ENCODE results near the gene COMP. TPM values are rescaled to one million over a fixed set of nuclear protein-coding genes. Genes with fewer than 3 reads are reported as not detected.

Gene COMP
- total and polyA plus RNA-seq, 2 donors (not counting 1 experiment from before 2014, with no cell fraction given), result not detected

GRCh38 chr19:18741124-18742121, 49.7 kb downstream of the COMP start:
- no peaks in the 10 kb centered on the region for H3K9me3 Mint-ChIP-seq (ENCODE audit: insufficient read depth)
- DNase-seq (no peak), ATAC-seq (ENCODE audit: low read depth) (no peak)
- peaks cover 7% of the 10 kb centered on the region for H3K79me2 ChIP-seq (ENCODE audit: control insufficient read depth, insufficient read depth, low read length)
- H3K4me2 ChIP-seq (replicated peaks; ENCODE audit: low read depth, low read length, poor library complexity, severe bottlenecking), result no peak overlapping the region
- H3K9ac ChIP-seq (ENCODE audit: low read length), result no peak overlapping the region
- no peaks in the 10 kb centered on the region for H3K9me3 ChIP-seq (ENCODE audit: control extremely low read depth in 1 of 3, control insufficient read depth in 2 of 3, insufficient read depth in 1 of 3, low read length in 2 of 3)
- intact Hi-C loops (cut with micrococcal nuclease), result no loop called here
- WGBS (ENCODE audit: insufficient coverage), result 88% methylated on average over 23 of the region's 27 CpGs
- no peaks in the 10 kb centered on the region for H3K36me3 ChIP-seq (replicated peaks in 1 of 2; ENCODE audit: control extremely low read depth in 1 of 2, control insufficient read depth in 1 of 2, extremely low read depth in 1 of 2, insufficient read depth in 2 of 2, low read length in 1 of 2)
- peaks cover 81% of the 10 kb centered on the region for H4K20me1 ChIP-seq (ENCODE audit: control insufficient read depth, insufficient read depth, low read length, poor library complexity, severe bottlenecking)
- H2AFZ ChIP-seq (ENCODE audit: insufficient read depth, low read depth, low read length, poor library complexity, severe bottlenecking), result no peak overlapping the region
- POLR2A ChIA-PET, result interaction anchor here (0.6 kb wide), 1 partner anchor 89 kb away, joined by 7 read pairs; no protein-coding TSS in a partner anchor
- CTCF ChIA-PET, result no interaction called here
- no peak overlapping the region for H3K4me3 ChIP-seq (ENCODE audit: control extremely low read depth in 1 of 5, extremely low read depth in 1 of 5, insufficient read depth in 1 of 5, low read depth in 2 of 5, low read length in 4 of 5)
- no peak overlapping the region for H3K4me3 Mint-ChIP-seq
- no peaks in the 10 kb centered on the region for H3K27me3 Mint-ChIP-seq
- H3K4me1 ChIP-seq (ENCODE audit: control insufficient read depth in 2 of 2, insufficient read depth in 2 of 2, low read length in 2 of 2), result no peaks in the 10 kb centered on the region
- H3K27ac ChIP-seq (ENCODE audit: low read length in 2 of 2), result no peak overlapping the region
- H3K27ac Mint-ChIP-seq, result no peak overlapping the region
- TF ChIP-seq, protein P1, sequence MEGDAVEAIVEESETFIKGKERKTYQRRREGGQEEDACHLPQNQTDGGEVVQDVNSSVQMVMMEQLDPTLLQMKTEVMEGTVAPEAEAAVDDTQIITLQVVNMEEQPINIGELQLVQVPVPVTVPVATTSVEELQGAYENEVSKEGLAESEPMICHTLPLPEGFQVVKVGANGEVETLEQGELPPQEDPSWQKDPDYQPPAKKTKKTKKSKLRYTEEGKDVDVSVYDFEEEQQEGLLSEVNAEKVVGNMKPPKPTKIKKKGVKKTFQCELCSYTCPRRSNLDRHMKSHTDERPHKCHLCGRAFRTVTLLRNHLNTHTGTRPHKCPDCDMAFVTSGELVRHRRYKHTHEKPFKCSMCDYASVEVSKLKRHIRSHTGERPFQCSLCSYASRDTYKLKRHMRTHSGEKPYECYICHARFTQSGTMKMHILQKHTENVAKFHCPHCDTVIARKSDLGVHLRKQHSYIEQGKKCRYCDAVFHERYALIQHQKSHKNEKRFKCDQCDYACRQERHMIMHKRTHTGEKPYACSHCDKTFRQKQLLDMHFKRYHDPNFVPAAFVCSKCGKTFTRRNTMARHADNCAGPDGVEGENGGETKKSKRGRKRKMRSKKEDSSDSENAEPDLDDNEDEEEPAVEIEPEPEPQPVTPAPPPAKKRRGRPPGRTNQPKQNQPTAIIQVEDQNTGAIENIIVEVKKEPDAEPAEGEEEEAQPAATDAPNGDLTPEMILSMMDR (IDR thresholded peaks at IDR 0.05), result no peak
- no peak for TF ChIP-seq EZH2 (IDR thresholded peaks at IDR 0.05; ENCODE audit: borderline replicate concordance, insufficient read depth, low read depth, low read length, poor library complexity, severe bottlenecking)
- H3K4me1 Mint-ChIP-seq, result no peaks in the 10 kb centered on the region
- no peaks in the 10 kb centered on the region for H3K27me3 ChIP-seq (replicated peaks in 1 of 4; ENCODE audit: control extremely low read depth in 1 of 4, control insufficient read depth in 3 of 4, insufficient read depth in 4 of 4, low read length in 3 of 4)

All from B cell (primary cell).